SK-N-SH (cell line): ENCODE results near the gene CDH26. TPM values are rescaled to one million over a fixed set of nuclear protein-coding genes. Genes with fewer than 3 reads are reported as not detected.

ENCODE experiments used
- CTCF ChIA-PET: fragments of 300-600, 350-600 bp; formaldehyde crosslinking; extraction: SDS; loops from one replicate; lab custom pipeline; 2021; lab: Yijun Ruan, JAX
- POLR2A ChIA-PET: fragments of 350-600 bp; sonication (Branson Sonifier 250); formaldehyde crosslinking; extraction: SDS; loops from one replicate; lab custom pipeline; 2020; ENCODE audit warnings: antibody characterized with exemption, inconsistent platforms; lab: Yijun Ruan, JAX
- DNase-seq: peaks from one replicate; pipeline ENCODE4 v3.0.0; 2012
- H2AFZ ChIP-seq: fragments of 200-600 bp; sonication (generic); 2 replicates; pipeline ENCODE4 v1.8.1; 2016; ENCODE audit warnings: antibody characterized with exemption, mild to moderate bottlenecking, low read depth
- H3F3A ChIP-seq: fragments of 200-600 bp; sonication (generic); replicated peaks from 2 replicates; pipeline ENCODE3; 2016; ENCODE audit warnings: antibody characterized with exemption, mild to moderate bottlenecking; ENCODE audit not compliant: insufficient read depth
- H3K27ac ChIP-seq, 2 experiments: fragments of 200-500 bp in 1 of 2; fragments of 200-600 bp in 1 of 2; sonication (Bioruptor generic) in 1 of 2; sonication (generic), shearing (Covaris generic) in 1 of 2; 2 replicates each; pipeline versions ENCODE4 v1.5.1 to v1.6.1; 2014 to 2016; ENCODE audit warnings: low read depth in 2 of 2, inconsistent platforms in 1 of 2, low read length in 1 of 2, mild to moderate bottlenecking in 1 of 2, mixed read lengths in 1 of 2
- H3K27me3 ChIP-seq: fragments of 200-600 bp; sonication (generic), shearing (Covaris generic); 2 replicates; pipeline ENCODE4 v1.6.1; 2016; ENCODE audit warnings: mixed run types; ENCODE audit not compliant: insufficient read depth
- H3K36me3 ChIP-seq, 2 experiments: fragments of 200-500 bp in 1 of 2; fragments of 200-600 bp in 1 of 2; sonication (Bioruptor generic) in 1 of 2; sonication (generic) in 1 of 2; replicated peaks in 1 of 2; 2 replicates each; pipeline versions ENCODE3 to v1.5.1; 2014 to 2016; ENCODE audit warnings: low read length in 1 of 2, mild to moderate bottlenecking in 1 of 2; ENCODE audit not compliant: insufficient read depth in 2 of 2, control insufficient read depth in 1 of 2
- H3K4me1 ChIP-seq, 2 experiments: fragments of 200-500 bp in 1 of 2; fragments of 200-600 bp in 1 of 2; sonication (Bioruptor generic) in 1 of 2; sonication (generic), shearing (Covaris generic) in 1 of 2; 2 replicates each; pipeline versions ENCODE4 v1.5.1 to v1.6.1; 2014 to 2016; ENCODE audit warnings: low read depth in 1 of 2, low read length in 1 of 2, mixed run types in 1 of 2; ENCODE audit not compliant: insufficient read depth in 2 of 2, control insufficient read depth in 1 of 2
- H3K4me2 ChIP-seq: fragments of 200-600 bp; sonication (generic), shearing (Covaris generic); 2 replicates; pipeline ENCODE4 v1.6.1; 2017; ENCODE audit warnings: mixed run types
- H3K4me3 ChIP-seq, 2 experiments: fragments of 200-500 bp in 1 of 2; fragments of 200-600 bp in 1 of 2; sonication (Bioruptor generic) in 1 of 2; sonication (generic), shearing (Covaris generic) in 1 of 2; 2 replicates each; pipeline versions ENCODE4 v1.5.1 to v1.8.1; 2014 to 2016; ENCODE audit warnings: low read depth in 2 of 2, inconsistent platforms in 1 of 2, low read length in 1 of 2, mild to moderate bottlenecking in 1 of 2, mixed read lengths in 1 of 2, moderate library complexity in 1 of 2
- H3K79me2 ChIP-seq: fragments of 200-600 bp; sonication (generic); 2 replicates; pipeline ENCODE4 v1.8.1; 2017; ENCODE audit warnings: mild to moderate bottlenecking; ENCODE audit not compliant: insufficient read depth
- H3K9ac ChIP-seq: fragments of 200-600 bp; sonication (generic); 2 replicates; pipeline ENCODE4 v1.6.1; 2017; ENCODE audit warnings: mixed run types
- H3K9me2 ChIP-seq: fragments of 200-600 bp; sonication (generic); 2 replicates; pipeline ENCODE4 v1.6.1; 2017; ENCODE audit warnings: mixed run types
- H3K9me3 ChIP-seq: fragments of 200-600 bp; sonication (generic); 2 replicates; pipeline ENCODE4 v1.6.1; 2017; ENCODE audit warnings: mixed run types, mild to moderate bottlenecking, moderate library complexity
- H4K20me1 ChIP-seq: fragments of 200-600 bp; sonication (generic); 2 replicates; pipeline ENCODE4 v1.6.1; 2017; ENCODE audit warnings: mild to moderate bottlenecking, mixed run types; ENCODE audit not compliant: insufficient read depth
- CHD2 ChIP-seq: fragments of 150-350 bp; IDR thresholded peaks from 2 replicates; pipeline ENCODE4 v1.6.1; 2018; ENCODE audit warnings: low read length; ENCODE audit not compliant: partially characterized antibody
- ELF1 ChIP-seq: IDR thresholded peaks from 2 replicates; pipeline ENCODE4 v1.4.0; 2012
- FOXJ3 ChIP-seq: sonication (generic); formaldehyde crosslinking; IDR thresholded peaks from 2 replicates; pipeline ENCODE4 v1.5.1; 2020; ENCODE audit warnings: mild to moderate bottlenecking, missing genetic modification reagents
- MEF2A ChIP-seq: IDR thresholded peaks from 2 replicates; pipeline ENCODE4 v1.4.0; 2012; ENCODE audit warnings: low read depth, borderline replicate concordance
- MXI1 ChIP-seq: IDR thresholded peaks from 2 replicates; pipeline ENCODE4 v1.6.1; 2012; ENCODE audit warnings: mild to moderate bottlenecking, low read depth, low read length, improper control_type of control experiment
- NRF1 ChIP-seq: IDR thresholded peaks from 2 replicates; pipeline ENCODE4 v1.6.1; 2012; ENCODE audit warnings: low read depth, mild to moderate bottlenecking, low read length
- POLR2AphosphoS5 ChIP-seq: IDR thresholded peaks from 2 replicates; pipeline ENCODE4 v1.6.1; 2012; ENCODE audit warnings: low read depth, low read length
- RCOR1 ChIP-seq: fragments of 150-350 bp; IDR thresholded peaks from 2 replicates; pipeline ENCODE4 v1.6.1; 2017; ENCODE audit warnings: antibody characterized with exemption, low read length
- REST ChIP-seq: IDR thresholded peaks from 2 replicates; pipeline ENCODE4 v1.6.1; 2012; ENCODE audit warnings: mild to moderate bottlenecking, low read depth, low read length, moderate library complexity
- RFX5 ChIP-seq: IDR thresholded peaks from 2 replicates; pipeline ENCODE4 v1.6.1; 2012; ENCODE audit warnings: mild to moderate bottlenecking, improper control_type of control experiment, low read length
- RXRA ChIP-seq: IDR thresholded peaks from 2 replicates; pipeline ENCODE4 v1.4.0; 2012; ENCODE audit warnings: low read depth, mild to moderate bottlenecking, borderline replicate concordance
- SMC3 ChIP-seq: IDR thresholded peaks from 2 replicates; pipeline ENCODE4 v1.6.1; 2012; ENCODE audit warnings: low read depth, low read length, improper control_type of control experiment
- TAF1 ChIP-seq: IDR thresholded peaks from 2 replicates; pipeline ENCODE4 v1.6.1; 2012; ENCODE audit warnings: low read depth, mild to moderate bottlenecking, low read length, moderate library complexity, borderline replicate concordance
- TCF12 ChIP-seq: IDR thresholded peaks from 2 replicates; pipeline ENCODE4 v1.4.0; 2012
- WGBS: methylation state at CpG from one replicate; pipeline ENCODE4 v1.1.6; 2017; ENCODE audit warnings: low lambda C conversion rate; 5-methylcytosine and 5-hydroxymethylcytosine counted together
- polyA plus RNA-seq, 3 experiments: library from polyadenylated mRNA; depleted of rRNA; stranded (reverse); fragments of >200 nt; gene quantifications; 2 replicates each; pipeline ENCODE4 v1.2.3, GENCODE V29; 2012
- TF ChIP-seq, protein P1 (sequence below): fragments of 150-350 bp; IDR thresholded peaks from 2 replicates; pipeline ENCODE4 v1.6.1; 2017; ENCODE audit warnings: antibody characterized with exemption, low read length, low read depth, borderline replicate concordance

The CDH26 gene
- polyA plus RNA-seq, 1 of the 3 experiments (the other 2 are of a cell fraction): 0.13 TPM

DNA sequence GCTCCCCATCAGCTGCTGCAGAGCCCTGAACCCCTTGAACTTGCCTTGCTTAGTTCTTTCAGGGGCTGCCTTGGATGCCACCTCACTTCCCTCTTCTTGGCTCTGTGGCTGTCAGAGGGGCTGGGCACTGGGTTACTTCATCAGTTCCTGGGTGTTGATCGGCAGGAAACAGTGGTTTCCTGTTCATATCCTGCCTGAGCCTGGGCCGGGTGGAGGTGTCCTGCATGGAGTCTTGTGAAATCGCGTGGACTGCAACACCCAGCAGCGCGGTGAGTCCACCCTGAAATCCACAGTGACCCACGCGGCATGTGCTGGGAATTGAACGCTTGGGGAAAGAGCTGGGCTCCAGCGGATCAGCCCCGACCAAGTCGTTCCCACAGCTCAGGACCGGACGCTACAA, 97.5 kb downstream of the CDH26 start (continued):
- TF ChIP-seq REST: no peak
- TF ChIP-seq RXRA: no peak
- TF ChIP-seq MXI1: no peak
- TF ChIP-seq CHD2: no peak
- no peak for TF ChIP-seq SMC3
- TF ChIP-seq POLR2AphosphoS5: no peak
- TF ChIP-seq, protein P1, sequence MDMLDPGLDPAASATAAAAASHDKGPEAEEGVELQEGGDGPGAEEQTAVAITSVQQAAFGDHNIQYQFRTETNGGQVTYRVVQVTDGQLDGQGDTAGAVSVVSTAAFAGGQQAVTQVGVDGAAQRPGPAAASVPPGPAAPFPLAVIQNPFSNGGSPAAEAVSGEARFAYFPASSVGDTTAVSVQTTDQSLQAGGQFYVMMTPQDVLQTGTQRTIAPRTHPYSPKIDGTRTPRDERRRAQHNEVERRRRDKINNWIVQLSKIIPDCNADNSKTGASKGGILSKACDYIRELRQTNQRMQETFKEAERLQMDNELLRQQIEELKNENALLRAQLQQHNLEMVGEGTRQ: no peak
- TF ChIP-seq MEF2A: no peak
- TF ChIP-seq TCF12: no peak
- TF ChIP-seq, all 33 proteins: peak for 0

GRCh38 chr20:60056407-60057122, 98.3 kb downstream of the CDH26 start:
- no peaks in the 10 kb centered on the region for H3K9me3 ChIP-seq
- no peaks in the 10 kb centered on the region for H3F3A ChIP-seq
- H4K20me1 ChIP-seq: no peaks in the 10 kb centered on the region
- no peak for DNase-seq
- POLR2A ChIA-PET: no interaction called here
- WGBS: 25% methylated on average over 5 of the region's 5 CpGs
- no peaks in the 10 kb centered on the region for H3K36me3 ChIP-seq
- no peaks in the 10 kb centered on the region for H3K27me3 ChIP-seq
- H3K79me2 ChIP-seq: no peaks in the 10 kb centered on the region
- no peak overlapping the region for H3K9ac ChIP-seq
- CTCF ChIA-PET: interaction anchor here (1.0 to 4.1 kb wide), 28 partner anchors 9 to 1840 kb away, joined by 3 to 48 read pairs (median 4); no protein-coding TSS in a partner anchor
- H3K27ac ChIP-seq: no peak overlapping the region
- no peak overlapping the region for H3K4me2 ChIP-seq
- no peaks in the 10 kb centered on the region for H3K9me2 ChIP-seq
- H3K4me1 ChIP-seq: peaks cover 0 to 6% of the 10 kb centered on the region in 2 experiments; a peak in 2 of 4 replicates
- no peak overlapping the region for H2AFZ ChIP-seq
- H3K4me3 ChIP-seq: no peak overlapping the region
- TF ChIP-seq ELF1 (no peak), SMC3 (no peak), RFX5 (no peak), TAF1 (no peak), NRF1 (no peak), MEF2A (no peak), RCOR1 (no peak), REST (no peak), FOXJ3 (CRISPR knock-in tag) (no peak)
